Liver (tissue), 3 donors: ENCODE measurements around the gene CALY.

Source experiments
- ATF3 ChIP-seq: IDR thresholded peaks from 2 replicates; pipeline ENCODE4 v1.6.1; 2016; ENCODE audit warnings: antibody characterized with exemption
- CTCF ChIP-seq: fragments of 150-350 bp; IDR thresholded peaks from 2 replicates; pipeline ENCODE4 v1.5.1; 2017; ENCODE audit warnings: improper control_type of control experiment, low read depth, low read length; ENCODE audit not compliant: missing input control
- EGR1 ChIP-seq, 2 donors: IDR thresholded peaks; 2 replicates each; pipeline ENCODE4 v1.6.1; 2016 to 2018; ENCODE audit warnings: antibody characterized with exemption in 2 of 2, low read depth in 2 of 2
- FOXA1 ChIP-seq: IDR thresholded peaks from 2 replicates; pipeline ENCODE4 v1.6.1; 2016; ENCODE audit warnings: antibody characterized with exemption
- FOXA2 ChIP-seq: IDR thresholded peaks from 2 replicates; pipeline ENCODE4 v1.6.1; 2016; ENCODE audit warnings: antibody characterized with exemption
- GABPA ChIP-seq, 2 donors: IDR thresholded peaks in 1 of 2; conservative IDR thresholded peaks in 1 of 2; 2 replicates each; pipeline ENCODE4 v1.6.1; 2016; ENCODE audit warnings: antibody characterized with exemption in 2 of 2, mild to moderate bottlenecking in 1 of 2, moderate library complexity in 1 of 2
- JUND ChIP-seq, 2 donors: IDR thresholded peaks; 2 replicates each; pipeline ENCODE4 v1.6.1; 2016; ENCODE audit warnings: antibody characterized with exemption in 2 of 2
- MAX ChIP-seq: IDR thresholded peaks from 2 replicates; pipeline ENCODE4 v1.6.1; 2016; ENCODE audit warnings: antibody characterized with exemption
- RAD21 ChIP-seq, 2 donors: IDR thresholded peaks; 2 replicates each; pipeline ENCODE4 v1.6.1; 2016; ENCODE audit warnings: antibody characterized with exemption in 2 of 2, mild to moderate bottlenecking in 2 of 2
- REST ChIP-seq: IDR thresholded peaks from 2 replicates; pipeline ENCODE4 v1.6.1; 2016; ENCODE audit warnings: antibody characterized with exemption, mild to moderate bottlenecking
- RXRA ChIP-seq, 2 donors: IDR thresholded peaks; 2 replicates each; pipeline ENCODE4 v1.6.1; 2017 to 2018; ENCODE audit warnings: antibody characterized with exemption in 2 of 2, mild to moderate bottlenecking in 1 of 2
- YY1 ChIP-seq: IDR thresholded peaks from 2 replicates; pipeline ENCODE4 v1.6.1; 2016; ENCODE audit warnings: antibody characterized with exemption, mild to moderate bottlenecking
- ZBTB33 ChIP-seq: IDR thresholded peaks from 2 replicates; pipeline ENCODE4 v1.6.1; 2016; ENCODE audit warnings: antibody characterized with exemption
- donor health status: healthy.
- donor health status: healthy.

GRCh38 chr10:133281628-133282372 is 54.9 kb downstream of the CALY start:
- TF ChIP-seq CTCF (no peak), REST (no peak), ZBTB33 (no peak), RXRA (IDR thresholded peaks at IDR 0.05) (no peak), FOXA1 (no peak), JUND (IDR thresholded peaks at IDR 0.05) (no peak), GABPA (IDR thresholded peaks at IDR 0.05 in 1 of 2, conservative IDR thresholded peaks at IDR 0.05 in 1 of 2) (no peak), MAX (no peak), EGR1 (IDR thresholded peaks at IDR 0.05; ENCODE audit: low read depth in 2 of 2) (no peak), RAD21 (IDR thresholded peaks at IDR 0.05) (no peak), YY1 (no peak), ATF3 (no peak), FOXA2 (no peak)
